GM19455 (cell line): ENCODE results near the gene DND1.
"Not testable (repeated sequence)": the region's sequence is repeated elsewhere in the genome, so short reads cannot be mapped to it uniquely, and the experiment has no call there.

Experiments
- ATAC-seq: cut with Tn5 transposase; IDR thresholded peaks from one replicate; pipeline ENCODE4 v1.9.1; 2021; ENCODE audit not compliant: unreplicated experiment

The DND1 gene

DNA sequence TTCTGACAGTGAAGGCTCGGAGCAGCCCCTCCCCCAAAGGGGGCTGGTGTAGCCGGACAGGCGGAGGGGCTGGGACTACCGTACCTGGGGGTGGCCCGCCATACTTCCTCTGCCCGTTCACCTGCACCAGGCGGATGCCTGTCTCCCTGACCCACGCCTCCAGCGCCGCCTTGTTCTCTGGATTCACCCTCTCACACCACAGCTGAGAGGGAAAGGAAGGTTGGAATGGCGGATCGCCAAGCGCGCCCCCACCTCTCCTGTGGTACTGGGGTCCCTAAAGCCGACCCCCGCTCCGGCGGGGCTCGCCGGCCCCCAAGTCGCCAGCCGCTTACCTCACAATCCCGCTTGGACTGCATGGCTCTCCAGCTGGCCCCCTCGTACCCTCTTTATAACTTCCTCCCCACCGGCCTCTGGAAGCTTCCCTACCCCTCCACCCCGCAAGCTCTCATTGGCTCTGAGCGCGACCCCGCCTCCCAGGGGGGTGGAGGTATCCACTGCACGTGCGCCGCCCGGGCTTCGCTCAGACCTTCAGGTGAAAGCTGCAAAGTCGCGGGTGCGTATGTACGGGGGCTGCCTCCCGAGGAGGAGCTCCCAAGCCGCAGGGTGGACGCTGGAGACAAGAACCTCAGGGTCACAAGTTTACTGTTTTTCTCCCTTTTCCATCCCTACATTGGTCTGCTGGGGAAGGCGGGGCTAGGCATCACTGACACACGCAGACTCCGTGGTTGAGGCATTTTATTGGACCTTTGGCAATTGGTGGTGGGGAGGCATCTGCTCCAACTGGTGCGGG is at the start of gene DND1:
TSS of gene DND1 (minus strand) at position 390 of the 790 bp plus-strand sequence. CDS start at position 356, 34 bp downstream.
- no peak for ATAC-seq

DNA sequence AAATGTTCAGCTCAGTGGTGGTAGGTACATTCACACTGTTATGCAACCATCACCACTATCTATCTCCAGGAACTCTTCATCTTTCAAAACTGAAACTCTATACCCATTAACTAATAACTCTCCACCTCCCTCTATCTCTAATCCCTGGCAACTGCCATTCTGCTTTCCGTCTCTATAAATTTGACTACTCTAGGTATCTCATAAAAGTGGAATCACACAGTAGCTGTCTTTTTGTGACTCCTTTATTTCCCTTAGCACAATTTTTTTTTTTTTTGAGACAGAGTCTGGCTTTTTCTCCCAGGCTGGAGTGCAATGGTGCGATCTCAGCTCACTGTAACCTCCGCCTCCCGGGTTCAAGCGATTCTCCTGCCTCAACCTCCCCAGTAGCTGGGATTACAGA is 48.0 kb upstream of the DND1 start:
- not testable (repeated sequence) for ATAC-seq

DNA sequence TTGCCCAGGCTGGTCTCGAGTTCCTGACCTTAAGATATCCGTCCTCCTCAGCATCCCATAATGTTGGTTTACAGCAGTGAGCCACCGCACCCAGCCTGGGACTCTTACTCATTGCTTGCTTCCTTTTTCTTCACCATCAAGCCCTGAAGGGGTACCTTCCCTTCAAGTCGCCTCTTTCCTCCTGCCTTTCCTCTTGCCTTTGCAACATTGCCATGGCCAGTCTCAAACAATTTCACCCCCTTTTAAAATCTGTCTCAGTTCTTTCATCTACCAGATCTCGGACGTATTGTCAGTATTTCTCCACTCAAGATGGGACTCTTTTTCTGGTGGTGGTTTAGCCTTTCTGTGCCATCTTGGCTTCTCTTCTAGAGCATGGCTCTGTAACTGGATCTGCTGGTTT is 47.4 kb upstream of the DND1 start:
- ATAC-seq = not testable (repeated sequence)

DNA sequence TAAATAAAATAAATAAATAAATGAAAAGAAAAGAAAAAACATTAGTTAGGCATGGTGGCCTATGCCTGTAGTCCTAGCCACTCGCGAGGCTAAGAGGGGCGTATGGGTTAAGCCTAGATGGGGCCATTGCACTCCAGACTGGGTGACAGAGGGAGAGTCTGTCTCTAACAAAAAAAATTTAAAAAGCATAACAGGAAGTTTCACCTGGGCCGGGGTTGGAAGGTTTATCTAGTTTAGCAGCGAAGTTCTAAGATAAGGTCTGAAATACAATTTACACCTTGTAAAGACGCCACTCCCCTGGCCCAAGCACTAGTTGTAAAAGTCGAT is 44.9 kb upstream of the DND1 start:
- no peak for ATAC-seq

DNA sequence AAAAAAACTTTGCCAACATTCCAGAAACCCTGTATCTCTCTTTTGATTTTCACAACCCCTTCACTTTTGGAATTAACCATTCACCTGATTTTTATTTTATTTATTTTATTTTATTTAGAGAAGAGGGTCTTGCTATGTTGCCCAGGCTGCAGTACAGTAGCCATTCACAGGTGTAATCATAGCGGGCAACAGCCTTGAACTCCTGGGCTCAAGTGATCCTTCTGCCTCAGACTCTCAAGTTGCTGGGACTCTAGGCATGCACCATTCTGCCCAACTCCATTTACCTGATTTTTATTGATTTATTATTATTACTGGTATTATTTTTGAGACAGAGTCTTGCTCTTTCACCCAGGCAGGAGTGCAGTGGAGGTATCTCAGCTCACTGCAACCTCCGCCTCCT is 42.9 kb upstream of the DND1 start:
- ATAC-seq = not testable (repeated sequence)

DNA sequence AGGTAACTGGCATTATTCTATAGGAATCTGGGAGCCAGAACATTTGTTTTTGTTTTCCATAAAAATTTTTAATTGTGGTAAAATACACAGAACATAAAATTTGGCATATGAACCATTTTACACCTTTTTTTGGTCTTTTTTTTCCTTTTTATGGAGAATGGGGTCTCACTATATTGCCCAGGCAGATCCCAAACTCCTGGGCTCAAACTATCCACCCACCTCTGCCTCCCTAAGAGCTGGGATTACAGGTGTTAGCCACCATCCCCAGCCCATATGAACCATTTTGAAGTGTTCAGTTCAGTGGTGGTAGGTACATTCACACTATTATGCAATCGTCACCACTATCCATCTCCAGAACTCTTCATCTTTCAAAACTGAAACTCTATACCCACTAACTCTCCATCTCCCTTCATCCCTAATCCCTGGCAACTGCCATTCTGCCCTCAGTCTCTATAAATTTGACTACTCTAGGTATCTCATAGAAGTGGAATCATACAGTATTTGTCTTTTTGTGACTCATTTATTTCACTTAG is 40.3 kb upstream of the DND1 start:
- no peak for ATAC-seq

DNA sequence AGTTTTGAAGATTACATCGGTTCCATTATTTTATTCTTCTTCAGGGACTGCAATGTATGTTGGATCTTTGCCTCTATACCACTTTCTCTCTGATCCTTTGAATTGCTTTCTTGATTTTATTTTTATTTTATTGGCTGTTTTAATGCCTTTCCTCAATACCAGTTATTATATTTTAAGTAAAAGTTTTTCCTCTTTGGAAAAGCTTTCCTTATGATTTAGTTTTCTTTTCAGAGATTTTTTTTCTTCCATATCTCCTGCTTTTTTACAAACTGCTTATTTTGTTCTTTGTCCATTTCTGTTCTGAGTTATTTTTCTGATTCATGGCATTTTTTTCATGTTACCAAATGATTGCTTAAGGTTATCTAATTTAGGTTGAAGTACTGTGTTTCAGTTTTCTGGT is 38.4 kb upstream of the DND1 start:
- no peak for ATAC-seq

DNA sequence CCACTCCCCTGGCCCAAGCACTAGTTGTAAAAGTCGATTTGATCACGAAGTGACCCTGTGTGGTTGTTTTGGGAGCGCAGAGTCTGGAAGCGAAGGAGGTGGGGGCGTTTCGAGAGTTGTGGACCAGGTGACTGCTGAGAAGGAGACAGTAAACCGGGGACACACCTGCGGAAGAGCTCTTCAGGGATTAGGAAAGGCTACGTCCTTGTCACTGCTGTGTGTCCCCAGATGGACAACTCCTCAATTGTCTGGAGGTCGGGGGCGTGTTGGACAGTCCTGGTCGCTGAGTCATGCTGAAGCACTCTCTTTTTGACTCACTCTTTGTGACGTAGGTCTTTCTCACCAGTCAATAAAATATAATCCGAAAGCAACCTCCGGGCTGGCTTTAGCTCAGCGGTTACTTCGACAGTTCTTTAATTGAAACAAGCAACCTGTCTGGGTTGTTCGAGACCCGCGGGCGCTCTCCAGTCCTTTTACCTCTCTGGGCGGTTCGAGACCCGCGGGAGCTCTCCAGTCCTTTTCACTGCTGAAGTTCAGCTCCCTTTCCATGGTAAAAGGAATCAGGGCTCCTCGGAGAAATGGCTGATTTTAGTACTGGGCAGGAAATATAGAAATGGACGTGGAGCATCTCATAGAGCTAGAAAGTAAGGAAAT is 37.6 kb upstream of the DND1 start:
- peak; percentile 92 for ATAC-seq

DNA sequence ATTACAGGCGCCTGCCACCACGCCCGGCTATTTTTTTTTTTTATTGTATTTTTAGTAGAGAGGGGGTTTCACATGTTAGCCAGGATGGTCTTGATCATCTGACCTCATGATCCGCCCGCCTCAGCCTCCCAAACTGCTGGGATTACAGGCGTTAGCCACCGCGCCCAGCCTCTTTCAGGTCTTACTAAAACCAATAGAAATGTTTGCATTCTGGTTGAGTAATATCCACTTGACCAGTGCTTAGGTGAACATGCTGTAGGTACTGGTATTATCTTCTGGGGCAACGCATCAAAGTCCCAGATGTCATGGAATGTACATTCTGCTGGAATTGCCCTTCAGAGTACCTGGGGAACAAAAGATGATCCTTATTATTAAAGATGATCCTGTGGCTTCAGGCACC is 35.4 kb upstream of the DND1 start:
- ATAC-seq = not testable (repeated sequence)

DNA sequence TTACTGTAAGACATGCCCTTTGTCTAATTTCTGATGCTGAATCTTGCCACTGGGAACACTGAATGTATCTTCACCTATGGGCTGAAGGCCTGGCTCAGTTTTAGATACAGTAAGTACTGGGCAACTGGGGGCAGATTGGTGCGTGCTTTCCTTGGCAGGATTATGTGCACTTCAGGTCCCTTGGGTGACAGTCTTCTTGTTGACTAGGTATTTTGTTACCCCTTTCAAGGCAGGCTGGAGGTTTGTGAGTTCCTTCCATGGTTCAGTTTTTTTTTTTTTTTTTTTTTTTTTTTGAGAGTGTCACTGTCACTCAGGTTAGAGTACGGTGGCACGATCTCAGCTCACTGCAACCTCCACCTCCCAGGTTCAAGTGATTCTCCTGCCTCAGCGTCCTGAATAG is 34.4 kb upstream of the DND1 start:
- ATAC-seq = no peak

DNA sequence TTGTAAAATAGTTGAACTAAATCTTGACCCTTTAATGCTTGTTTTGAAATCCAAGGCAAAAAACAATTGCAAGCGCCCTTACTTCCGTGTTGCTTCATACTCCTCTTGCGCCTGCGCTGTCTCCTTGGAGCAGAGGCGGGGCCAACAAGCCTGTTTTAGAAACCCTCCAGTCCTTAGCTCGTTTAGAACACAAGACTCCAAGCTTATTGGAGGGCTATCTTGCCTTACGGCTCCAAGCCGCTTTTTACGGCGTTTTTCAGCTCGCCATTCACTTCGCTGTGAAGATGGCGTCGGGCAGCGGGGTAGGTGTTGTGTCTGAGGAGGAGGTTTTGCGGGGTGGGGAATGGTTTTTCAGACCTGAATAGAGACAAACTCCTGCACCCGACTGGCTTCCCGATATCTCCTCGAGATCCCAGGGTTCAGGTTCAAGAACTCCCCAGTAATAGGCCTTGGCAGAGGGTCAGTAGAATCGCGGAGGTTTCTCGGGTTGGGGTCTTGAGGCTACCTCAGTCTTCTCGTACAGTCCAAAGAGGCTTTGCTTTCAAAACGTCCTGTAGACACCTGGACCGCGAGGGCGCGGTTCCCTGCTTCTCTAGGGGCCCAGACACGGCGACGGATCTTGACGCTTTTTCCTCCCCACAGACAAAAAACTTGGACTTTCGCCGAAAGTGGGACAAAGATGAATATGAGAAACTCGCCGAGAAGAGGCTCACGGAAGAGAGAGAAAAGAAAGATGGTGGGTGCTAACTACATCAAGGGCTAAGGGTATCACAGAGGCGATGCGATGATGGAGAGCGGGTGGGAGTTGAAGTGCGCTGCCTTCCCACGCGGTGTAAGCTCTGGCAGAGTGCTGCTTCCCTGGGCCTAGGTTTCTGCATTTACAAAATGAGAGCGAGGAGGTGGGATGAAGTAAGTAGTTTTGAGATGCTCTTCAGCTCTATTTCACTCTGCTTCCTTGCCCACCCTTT is 27.1 kb upstream of the DND1 start, which contains the start of gene ZMAT2:
TSS of gene ZMAT2 (plus strand) at position 271 of the 968 bp plus-strand sequence. CDS start at position 285, 14 bp downstream.
- ATAC-seq = peak; percentile 94

DNA sequence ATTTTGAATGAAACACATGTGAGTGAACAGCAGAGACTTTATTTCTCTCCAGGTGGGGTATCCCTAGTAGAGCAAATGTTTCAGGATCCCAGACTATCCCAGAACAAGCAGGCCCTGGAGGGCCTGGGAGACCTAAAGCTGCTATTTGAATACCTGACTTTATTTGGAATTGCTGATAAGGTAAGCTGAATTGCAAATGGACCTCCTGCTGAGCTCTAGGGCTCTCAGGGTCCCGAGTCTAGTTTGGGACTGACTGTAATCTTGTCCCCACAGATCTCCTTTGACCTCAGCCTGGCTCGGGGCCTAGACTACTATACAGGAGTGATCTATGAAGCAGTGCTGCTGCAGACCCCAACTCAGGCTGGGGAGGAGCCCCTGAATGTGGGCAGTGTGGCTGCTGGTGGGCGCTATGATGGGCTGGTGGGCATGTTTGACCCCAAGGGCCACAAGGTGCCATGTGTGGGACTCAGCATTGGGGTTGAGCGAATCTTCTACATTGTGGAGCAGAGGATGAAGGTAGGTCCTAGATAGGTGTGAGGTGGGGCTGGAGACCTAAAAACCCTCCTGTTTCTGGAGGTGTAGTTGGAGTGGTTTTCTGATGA is 23.6 kb upstream of the DND1 start:
- ATAC-seq = no peak

DNA sequence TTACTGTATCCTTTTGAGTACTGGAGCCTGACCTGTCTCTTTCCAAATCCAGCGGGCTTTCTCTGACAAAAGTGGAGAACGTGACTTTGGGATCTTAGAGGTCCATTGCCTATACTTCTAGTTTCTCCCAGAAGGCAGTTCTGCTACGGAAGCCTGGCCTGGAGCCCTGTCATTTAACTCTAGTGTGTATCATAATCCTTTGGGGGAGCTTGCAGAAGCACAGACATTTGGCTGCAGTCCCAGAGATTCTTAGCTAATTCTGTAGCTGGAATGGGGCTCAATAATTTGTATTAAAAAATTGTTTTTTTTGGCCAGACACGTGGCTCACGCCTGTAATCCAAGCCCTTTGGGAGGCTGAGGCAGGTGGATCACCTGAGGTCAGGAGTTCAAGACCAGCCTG is 20.9 kb upstream of the DND1 start:
- no peak for ATAC-seq

DNA sequence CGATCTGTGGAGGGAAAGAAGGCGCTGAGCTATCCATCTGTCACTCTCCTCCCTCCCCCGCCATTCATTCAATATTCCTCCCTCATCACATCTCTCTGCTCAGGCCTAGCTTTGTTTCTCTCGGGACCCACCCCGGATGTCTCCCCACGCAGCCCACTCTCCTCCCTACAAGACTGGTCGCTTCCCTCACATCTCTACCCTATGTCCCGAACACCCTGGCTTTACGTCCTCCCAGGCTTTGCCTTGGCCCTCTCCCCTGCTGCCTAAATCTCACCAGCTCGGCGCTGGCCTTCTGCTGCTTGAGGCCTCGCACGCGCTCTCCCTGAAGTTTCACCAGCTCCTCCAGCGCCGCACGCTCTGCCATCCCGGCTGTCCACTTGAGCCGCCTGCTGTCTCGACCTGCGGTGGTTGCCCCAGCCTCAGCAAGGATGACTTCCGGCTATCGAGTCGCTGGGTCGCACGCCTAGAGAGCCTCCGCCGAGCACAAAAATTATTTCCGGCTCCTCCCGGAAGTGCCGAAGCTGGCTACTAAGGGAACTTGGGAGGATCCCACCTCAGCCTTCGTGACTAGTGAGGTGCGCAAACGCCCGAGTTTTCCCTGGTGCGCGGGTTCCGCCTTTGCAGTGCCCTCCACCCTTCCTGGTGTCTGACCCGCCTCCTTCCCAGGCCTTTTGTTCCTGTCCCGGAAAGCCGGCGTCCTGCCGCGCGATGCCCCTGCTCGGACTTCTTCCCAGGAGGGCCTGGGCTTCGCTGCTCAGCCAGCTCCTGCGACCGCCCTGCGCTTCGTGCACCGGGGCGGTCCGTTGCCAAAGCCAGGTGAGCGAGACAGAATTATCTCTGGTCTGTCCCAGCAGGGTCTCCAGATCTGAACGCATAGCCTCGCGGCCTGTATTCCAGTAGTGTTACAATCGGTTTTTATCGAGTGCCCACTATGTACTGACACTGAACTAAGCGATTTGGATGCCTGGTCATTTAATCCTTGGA is 17.9 kb upstream of the DND1 start, which contains the start of the genes HARS1 and HARS2:
TSS of gene HARS1 (minus strand) at position 430 of the 984 bp plus-strand sequence. CDS start at position 364, 66 bp downstream.
TSS of gene HARS2 (plus strand) at position 515 of the 984 bp plus-strand sequence. CDS start at position 709, 194 bp downstream.
- ATAC-seq = peak; percentile 99

DNA sequence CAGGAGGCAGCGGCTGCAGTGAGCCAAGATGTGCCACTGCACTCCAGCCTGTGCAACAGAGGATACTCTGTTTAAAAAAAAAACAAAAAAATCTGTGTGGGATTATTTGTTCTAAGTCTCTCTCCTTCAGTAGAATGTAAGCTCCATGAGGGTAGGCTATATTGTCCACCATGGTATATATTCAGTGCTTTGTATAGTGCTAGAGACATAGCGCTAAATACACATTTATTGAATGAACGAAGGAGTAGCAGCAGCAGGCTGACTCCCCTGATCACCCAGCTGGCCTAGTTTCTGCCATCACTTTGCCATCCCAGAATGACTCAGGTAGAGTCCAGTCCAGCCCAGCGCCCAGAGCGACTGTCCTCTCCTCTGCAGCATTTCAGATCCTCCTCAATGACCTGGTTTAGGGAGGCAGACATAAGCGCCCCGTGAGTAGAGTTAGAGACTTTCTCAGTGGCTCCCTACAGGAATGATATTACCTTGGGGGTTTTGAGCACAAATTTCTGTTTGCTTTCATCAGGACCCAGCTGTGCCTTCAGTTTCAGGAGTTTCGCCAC is 17.1 kb upstream of the DND1 start:
- ATAC-seq = no peak

DNA sequence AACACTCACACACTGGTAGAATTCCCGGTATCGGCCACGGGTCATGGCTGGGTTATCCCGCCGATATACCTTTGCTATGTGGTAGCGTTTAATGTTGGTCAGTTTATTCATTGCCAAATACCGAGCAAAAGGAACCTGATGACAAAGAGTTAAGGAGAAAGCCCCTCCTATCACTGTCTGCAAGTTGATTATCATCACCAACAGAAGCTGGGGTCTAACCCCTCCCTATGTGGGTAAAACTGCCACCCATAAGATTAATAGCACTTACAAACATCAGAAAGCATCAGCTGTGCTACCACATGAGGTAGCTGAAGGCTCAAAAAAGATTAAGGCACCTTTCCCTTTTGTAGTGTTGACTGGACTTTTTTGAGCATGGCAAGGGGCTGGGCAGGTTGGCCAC is 5.6 kb upstream of the DND1 start:
- no peak for ATAC-seq

DNA sequence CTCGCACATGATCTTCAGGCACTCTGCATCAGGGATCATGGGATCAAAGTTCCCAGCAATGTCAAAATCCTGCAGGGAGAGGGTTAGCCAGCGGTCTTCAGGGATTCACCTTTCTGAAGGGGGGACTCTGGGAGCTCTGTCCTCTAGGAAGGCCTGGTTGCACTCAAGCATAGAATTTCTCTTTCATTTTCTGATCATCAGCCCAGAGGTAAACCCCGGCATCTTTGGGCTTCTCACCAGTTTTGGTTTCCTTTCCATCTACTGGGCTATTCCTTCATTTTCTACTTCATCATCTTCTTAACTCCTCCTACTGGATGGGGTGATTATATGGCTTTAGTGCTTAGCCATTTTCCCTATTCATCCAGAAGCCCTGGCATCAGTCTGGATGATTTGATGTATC is 4.6 kb upstream of the DND1 start:
- no peak for ATAC-seq

DNA sequence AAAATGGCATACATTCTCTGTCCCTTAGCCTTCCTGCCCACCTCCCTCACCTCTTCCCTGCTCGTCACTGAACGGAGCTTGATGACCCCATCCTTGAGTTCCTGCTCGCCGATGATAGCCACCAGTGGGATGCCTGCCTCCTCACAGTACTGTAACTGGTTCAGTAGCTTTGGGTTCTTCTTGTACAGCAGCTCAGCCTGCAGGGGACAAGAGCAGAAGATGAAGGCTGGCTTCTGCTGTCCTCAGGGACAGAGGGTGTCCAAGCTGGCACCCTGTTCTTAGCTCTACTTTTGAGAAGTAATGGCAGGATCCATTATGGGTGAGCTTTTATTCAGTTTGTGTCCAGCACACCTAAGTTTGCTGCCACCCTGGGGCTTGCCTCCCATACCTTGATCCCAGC is 1.3 kb upstream of the DND1 start:
- no peak for ATAC-seq

DNA sequence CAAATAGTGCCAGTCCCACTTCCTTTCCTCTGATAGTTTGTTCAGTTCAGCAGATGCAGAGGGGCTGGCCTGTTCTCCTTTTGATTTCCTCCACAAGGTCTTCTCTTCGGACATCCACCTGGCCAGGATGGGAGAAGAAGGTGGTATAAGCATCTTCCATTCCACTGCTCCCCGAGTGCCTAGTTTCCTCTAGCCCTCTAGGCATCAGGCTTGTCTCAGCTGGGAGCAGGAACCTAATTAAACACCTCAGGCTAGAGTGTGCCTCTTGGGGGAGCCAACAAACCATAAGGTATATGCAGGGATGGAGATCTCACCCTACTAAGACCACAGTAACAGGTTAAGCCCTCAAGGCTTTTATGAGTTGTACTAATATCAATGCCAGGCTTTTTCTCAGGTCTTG is 835 bp upstream of the DND1 start:
- ATAC-seq = no peak
